HG02884 (cell line): Measurements from ENCODE around the gene BLOC1S3.

Experiments
- ATAC-seq: cut with Tn5 transposase; IDR thresholded peaks from one replicate; pipeline ENCODE4 v1.9.1; 2021; ENCODE audit warnings: mild to moderate bottlenecking, moderate library complexity; ENCODE audit not compliant: unreplicated experiment

The BLOC1S3 gene

GRCh38 chr19:45161738-45162607, 16.6 kb upstream of the BLOC1S3 start:
- no peak for ATAC-seq

GRCh38 chr19:45162608-45163143, 15.9 kb upstream of the BLOC1S3 start:
- ATAC-seq = no peak

- ATAC-seq = no peak
Measured at GRCh38 chr19:45163156-45163555, 15.4 kb upstream of the BLOC1S3 start.

- no peak for ATAC-seq
Measured at GRCh38 chr19:45163751-45164460, 14.7 kb upstream of the BLOC1S3 start.

GRCh38 chr19:45164577-45165335, 13.8 kb upstream of the BLOC1S3 start:
- ATAC-seq = no peak

GRCh38 chr19:45166723-45167252, 11.8 kb upstream of the BLOC1S3 start:
- ATAC-seq = no peak

GRCh38 chr19:45168767-45169351, 9.7 kb upstream of the BLOC1S3 start:
- no peak for ATAC-seq

GRCh38 chr19:45169602-45170001, 9.0 kb upstream of the BLOC1S3 start:
- no peak for ATAC-seq

GRCh38 chr19:45170146-45171106, 8.2 kb upstream of the BLOC1S3 start:
- ATAC-seq = no peak

GRCh38 chr19:45171211-45171623, 7.4 kb upstream of the BLOC1S3 start:
- no peak for ATAC-seq

- ATAC-seq = no peak
Measured at GRCh38 chr19:45172173-45172572, 6.4 kb upstream of the BLOC1S3 start.

GRCh38 chr19:45172611-45173208, 5.9 kb upstream of the BLOC1S3 start:
- no peak for ATAC-seq

- ATAC-seq = no peak
Measured at GRCh38 chr19:45173816-45174215, 4.8 kb upstream of the BLOC1S3 start.

GRCh38 chr19:45175515-45176345, 2.9 kb upstream of the BLOC1S3 start:
- no peak for ATAC-seq

GRCh38 chr19:45177817-45178261, 745 bp upstream of the BLOC1S3 start, which contains the start of gene TRAPPC6A:
TRAPPC6A (minus strand) TSS chr19:45178237; CDS start chr19:45178218, 19 bp downstream.
- ATAC-seq = peak; percentile 5

GRCh38 chr19:45179072-45179891, 698 bp downstream of the BLOC1S3 start:
- no peak for ATAC-seq

GRCh38 chr19:45179892-45180370, 1.3 kb downstream of the BLOC1S3 start:
- ATAC-seq = no peak
